Gastroesophageal sphincter (tissue), 4 donors: ENCODE data around the gene CD8B. TPM values are rescaled to one million over a fixed set of nuclear protein-coding genes. Genes with fewer than 3 reads are reported as not detected.

Experiments
- ATAC-seq: fragments of 150-250 bp; one replicate; pipeline ENCODE4 v1.9.1; 2016; ENCODE audit warnings: mild to moderate bottlenecking, moderate library complexity
- H3K27ac ChIP-seq, 4 donors: fragments of 200-600 bp; sonication (generic) in 3 of 4; 1 replicate in 3 of 4; 2 replicates in 1 of 4; pipeline ENCODE4 v1.5.1; 2016 to 2019
- H3K27me3 ChIP-seq: fragments of 200-600 bp; sonication (generic); one replicate; pipeline ENCODE4 v1.5.1; 2019
- H3K36me3 ChIP-seq, 2 donors: fragments of 200-600 bp; sonication (generic); one replicate each; pipeline ENCODE4 v1.5.1; 2019; ENCODE audit warnings: control low read depth in 1 of 2
- H3K4me1 ChIP-seq, 3 donors: fragments of 200-600 bp; sonication (generic); 1 replicate in 2 of 3; 2 replicates in 1 of 3; pipeline ENCODE4 v1.5.1; 2016 to 2019; ENCODE audit warnings: control low read depth in 2 of 3
- H3K4me3 ChIP-seq, 2 donors: fragments of 200-600 bp; sonication (generic); one replicate each; pipeline ENCODE4 v1.5.1; 2019; ENCODE audit warnings: mild to moderate bottlenecking in 1 of 2, moderate library complexity in 1 of 2
- H3K9me3 ChIP-seq, 3 donors: fragments of 200-600 bp; sonication (generic); one replicate each; pipeline ENCODE4 v1.5.1; 2017 to 2019; ENCODE audit warnings: control low read depth in 2 of 3
- EP300 ChIP-seq: sonication (generic); formaldehyde crosslinking; IDR thresholded peaks from one replicate; pipeline ENCODE4 v1.6.1; 2017; ENCODE audit warnings: antibody characterized with exemption, mild to moderate bottlenecking
- POLR2A ChIP-seq, 2 donors: fragments of 450-650 bp; IDR thresholded peaks; one replicate each; pipeline ENCODE4 v1.6.1; 2017; ENCODE audit warnings: antibody characterized with exemption in 2 of 2, mild to moderate bottlenecking in 2 of 2, moderate library complexity in 1 of 2
- POLR2AphosphoS5 ChIP-seq: sonication (generic); formaldehyde crosslinking; IDR thresholded peaks from one replicate; pipeline ENCODE4 v1.6.1; 2017; ENCODE audit warnings: antibody characterized with exemption
- WGBS, 2 donors: methylation state at CpG; one replicate each; pipeline ENCODE4 v1.1.5; 2018; ENCODE audit warnings: low coverage in 1 of 2; 5-methylcytosine and 5-hydroxymethylcytosine counted together
- total RNA-seq, 4 donors: library from RNA; depleted of rRNA; stranded (reverse); fragments of >200 nt; gene quantifications; one replicate each; pipeline ENCODE4 v1.1.0, GENCODE V29; 2016
- TF ChIP-seq, protein P1 (sequence below), 4 experiments: fragments of 200-600 bp in 2 of 4; fragments of 450-650 bp in 2 of 4; sonication (generic) in 1 of 4; IDR thresholded peaks; one replicate each; pipeline ENCODE4 v1.5.1; 2017 to 2019; ENCODE audit warnings: antibody characterized with exemption in 4 of 4, mild to moderate bottlenecking in 2 of 4, moderate library complexity in 2 of 4

CD8B gene
- total RNA-seq, 4 donors from 2014 or later = 0.81 to 1.6 TPM; not detected in 2

- no peak for ATAC-seq
- peaks cover 0 to 79% of the 10 kb centered on the region in 2 donors for H3K36me3 ChIP-seq
- WGBS, 2 donors = 61 to 74% methylated on average over 5 of the region's 5 CpGs
Observed at GRCh38 chr2:86768189-86768949, 93.3 kb downstream of the CD8B start.

More at GRCh38 chr2:86768189-86768949, 93.3 kb downstream of the CD8B start:
- no peak overlapping the region for H3K27ac ChIP-seq
- TF ChIP-seq POLR2A (IDR thresholded peaks at IDR 0.05) (no peak), POLR2AphosphoS5 (no peak), EP300 (no peak)
- TF ChIP-seq, protein P1, sequence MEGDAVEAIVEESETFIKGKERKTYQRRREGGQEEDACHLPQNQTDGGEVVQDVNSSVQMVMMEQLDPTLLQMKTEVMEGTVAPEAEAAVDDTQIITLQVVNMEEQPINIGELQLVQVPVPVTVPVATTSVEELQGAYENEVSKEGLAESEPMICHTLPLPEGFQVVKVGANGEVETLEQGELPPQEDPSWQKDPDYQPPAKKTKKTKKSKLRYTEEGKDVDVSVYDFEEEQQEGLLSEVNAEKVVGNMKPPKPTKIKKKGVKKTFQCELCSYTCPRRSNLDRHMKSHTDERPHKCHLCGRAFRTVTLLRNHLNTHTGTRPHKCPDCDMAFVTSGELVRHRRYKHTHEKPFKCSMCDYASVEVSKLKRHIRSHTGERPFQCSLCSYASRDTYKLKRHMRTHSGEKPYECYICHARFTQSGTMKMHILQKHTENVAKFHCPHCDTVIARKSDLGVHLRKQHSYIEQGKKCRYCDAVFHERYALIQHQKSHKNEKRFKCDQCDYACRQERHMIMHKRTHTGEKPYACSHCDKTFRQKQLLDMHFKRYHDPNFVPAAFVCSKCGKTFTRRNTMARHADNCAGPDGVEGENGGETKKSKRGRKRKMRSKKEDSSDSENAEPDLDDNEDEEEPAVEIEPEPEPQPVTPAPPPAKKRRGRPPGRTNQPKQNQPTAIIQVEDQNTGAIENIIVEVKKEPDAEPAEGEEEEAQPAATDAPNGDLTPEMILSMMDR (IDR thresholded peaks at IDR 0.05) = no peak
- no peaks in the 10 kb centered on the region for H3K9me3 ChIP-seq
- no peak overlapping the region for H3K4me3 ChIP-seq
- H3K27me3 ChIP-seq = no peaks in the 10 kb centered on the region
- peaks cover 0 to 34% (median 7%) of the 10 kb centered on the region in 3 donors for H3K4me1 ChIP-seq

Other genes with a start within 250 kb of the CD8B start
- gene RNF103, start 238.0 kb downstream of the CD8B start, total RNA-seq = 10 to 100 TPM; 40.5 to 67.9 (median 53.5) TPM
- gene RMND5A, start 141.6 kb downstream of the CD8B start, total RNA-seq = 10 to 100 TPM; 44.8 to 75.6 (median 61.1) TPM
- 1 to 10 TPM in 2 of 4 donors, under 1 TPM in 1, not detected in 1; 0.42 to 3.9 (median 1.8) TPM for gene CD8A, start 71.0 kb downstream of the CD8B start, total RNA-seq
- 1 to 10 TPM in 1 of 4 donors, under 1 TPM in 3; 0.16 to 1.8 (median 0.44) TPM for gene RGPD1, start 80.2 kb upstream of the CD8B start, total RNA-seq
- 1 to 10 TPM in 3 of 4 donors, not detected in 1; 1.0 to 7.5 (median 4.3) TPM for gene PLGLB1, start 160.0 kb upstream of the CD8B start, total RNA-seq